Activated T-helper 1 cell treated with anti-CD3 and anti-CD28 coated beads, Interleukin-2, amount 50 U/mL, for 16 hours (primary cell): ENCODE data around the gene IGF1.

Experiments
- DNase-seq, 2 donors: peaks; one replicate each; pipeline ENCODE4 v3.0.0-alpha.2; 2020; ENCODE audit warnings: low read depth in 1 of 2, low spot score in 1 of 2

IGF1 gene

DNA sequence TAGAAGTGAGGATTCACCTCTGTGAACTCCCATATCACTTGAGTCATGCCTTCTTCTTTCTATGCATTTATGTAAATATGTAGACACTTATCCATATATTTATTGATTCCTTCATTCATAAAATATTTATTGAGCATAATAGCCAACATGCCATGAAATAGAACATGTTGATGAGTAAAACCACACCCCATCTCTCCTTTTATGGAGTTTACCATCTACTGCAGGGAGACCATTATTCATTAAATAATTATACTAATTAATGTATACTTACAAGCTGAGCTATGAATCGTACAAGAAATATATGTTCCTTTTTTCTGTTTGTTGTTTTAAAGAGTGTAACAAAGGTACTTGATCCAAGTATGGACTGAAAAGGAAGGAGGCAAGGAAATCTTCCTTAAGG is 17.4 kb upstream of the IGF1 start:
- DNase-seq = no peak

DNA sequence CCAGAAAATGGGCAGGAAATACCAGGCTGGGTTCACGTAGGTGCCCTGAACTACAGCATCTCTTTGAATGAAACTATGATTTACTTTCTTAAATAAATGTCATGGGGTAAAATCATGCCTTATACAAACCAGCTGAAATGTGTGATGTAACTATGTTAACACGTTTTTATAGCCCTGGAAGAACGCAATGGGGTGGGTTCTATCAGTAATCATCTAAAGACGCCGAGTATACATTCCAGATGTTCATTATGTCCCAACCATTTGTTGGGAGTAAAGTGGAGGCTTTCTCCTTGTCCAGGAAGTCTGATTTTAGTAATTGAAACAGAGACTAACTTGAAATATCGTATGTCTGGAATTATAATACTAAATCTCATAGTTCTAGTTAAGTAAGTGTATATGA is 16.2 kb upstream of the IGF1 start:
- no peak for DNase-seq

DNA sequence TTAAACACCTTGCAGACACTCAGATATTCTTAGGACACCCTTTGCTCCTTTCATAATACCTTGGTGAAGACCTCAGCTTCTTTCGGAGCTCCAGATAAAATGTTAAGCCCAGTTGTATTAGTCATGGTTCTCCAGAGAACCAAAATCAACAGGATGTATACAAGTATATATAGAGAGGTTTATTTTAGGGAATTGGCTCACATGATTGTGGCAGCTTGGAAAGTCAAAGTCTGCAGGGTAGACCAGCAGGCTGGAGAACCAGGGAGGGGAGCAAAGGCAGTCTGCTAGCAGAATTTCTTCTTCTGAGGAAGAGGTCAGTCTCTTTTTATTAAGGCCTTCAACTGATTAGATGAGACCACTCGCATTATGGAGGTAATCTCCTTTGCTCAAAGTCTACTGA is 6.9 kb upstream of the IGF1 start:
- no peak for DNase-seq

DNA sequence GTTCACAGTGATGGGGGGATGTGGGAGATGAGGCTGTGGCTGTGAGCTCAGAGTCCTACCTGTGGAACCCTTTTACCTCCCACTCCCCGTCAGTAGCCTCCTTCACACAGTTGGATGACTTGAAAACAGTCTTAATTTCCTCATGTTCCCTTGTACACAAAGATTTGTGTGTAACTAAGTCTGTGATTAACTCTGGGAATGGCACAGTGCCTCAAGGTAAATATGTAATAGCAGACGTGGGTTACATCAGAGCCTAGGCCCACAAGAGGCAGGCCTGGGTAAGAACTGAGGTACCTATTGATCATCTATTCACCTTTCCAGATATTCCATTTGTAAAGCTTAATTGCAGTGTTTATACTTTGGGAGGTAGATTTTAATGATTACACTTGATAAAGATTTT is 5.8 kb upstream of the IGF1 start:
- DNase-seq = no peak

DNA sequence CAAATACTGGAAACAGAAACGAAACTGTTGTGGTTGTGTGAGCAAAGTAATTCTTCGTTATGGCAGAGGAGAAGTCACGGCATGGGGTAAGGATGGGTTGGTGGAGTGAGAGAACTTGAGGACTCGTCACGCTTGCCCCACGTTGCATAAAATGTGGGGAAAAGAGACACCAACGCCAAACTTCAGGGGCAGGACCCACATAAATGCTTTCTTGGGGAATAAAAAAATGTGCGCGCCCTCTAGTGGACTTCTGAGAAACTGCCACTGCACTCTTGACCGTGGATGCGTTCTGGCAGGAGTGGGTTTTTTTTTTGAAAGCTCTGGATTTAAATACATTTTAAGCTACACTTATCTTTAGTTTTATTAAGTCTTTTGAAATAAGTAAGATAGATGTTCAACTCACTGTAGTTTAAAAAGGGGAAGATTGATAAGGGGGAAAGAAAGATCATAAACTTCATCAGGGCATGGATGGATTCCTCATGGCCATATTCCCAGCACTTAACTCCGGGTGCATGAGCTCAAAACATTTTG is 4.1 kb upstream of the IGF1 start:
- DNase-seq = peak in 1 of 2 donors; percentile 17

DNA sequence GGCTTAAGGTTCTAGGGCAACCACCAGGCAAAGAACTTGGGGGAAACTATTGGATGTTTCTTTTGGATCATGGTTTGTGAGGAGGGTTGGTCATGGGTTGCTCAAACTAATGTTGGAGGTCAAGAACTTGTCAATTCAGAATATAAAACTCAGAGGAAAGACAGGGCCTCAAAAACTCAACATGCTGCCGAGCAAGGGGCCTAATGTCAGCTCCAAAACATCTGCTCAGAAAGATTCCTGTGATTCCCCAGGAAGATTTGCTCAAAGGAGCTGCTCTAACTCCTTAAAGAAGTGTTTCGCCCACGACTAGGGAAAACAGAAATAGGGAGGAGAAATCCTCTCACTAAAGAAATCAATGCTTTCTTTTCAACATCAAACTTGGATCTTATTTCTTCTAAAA is 3.7 kb upstream of the IGF1 start:
- no peak for DNase-seq

DNA sequence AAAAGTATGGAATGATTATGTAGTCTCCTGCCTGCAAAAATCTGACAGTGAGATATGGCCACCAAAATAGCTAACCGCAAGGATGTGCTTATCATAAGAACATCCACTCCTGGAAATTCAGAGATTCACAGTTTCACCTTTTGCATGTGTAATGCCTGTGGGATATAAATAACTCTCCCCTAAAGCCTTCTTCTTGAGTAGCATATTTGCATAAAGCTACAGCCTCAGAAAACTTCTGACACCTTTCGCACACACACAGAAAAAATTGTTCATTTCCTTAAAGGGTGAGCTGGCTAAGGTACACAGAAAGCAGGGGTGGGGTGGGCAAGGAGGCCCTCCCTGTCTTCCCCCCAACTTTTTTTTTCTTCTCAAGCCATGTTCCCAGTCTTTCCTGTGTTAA is 3.1 kb upstream of the IGF1 start:
- DNase-seq = no peak

DNA sequence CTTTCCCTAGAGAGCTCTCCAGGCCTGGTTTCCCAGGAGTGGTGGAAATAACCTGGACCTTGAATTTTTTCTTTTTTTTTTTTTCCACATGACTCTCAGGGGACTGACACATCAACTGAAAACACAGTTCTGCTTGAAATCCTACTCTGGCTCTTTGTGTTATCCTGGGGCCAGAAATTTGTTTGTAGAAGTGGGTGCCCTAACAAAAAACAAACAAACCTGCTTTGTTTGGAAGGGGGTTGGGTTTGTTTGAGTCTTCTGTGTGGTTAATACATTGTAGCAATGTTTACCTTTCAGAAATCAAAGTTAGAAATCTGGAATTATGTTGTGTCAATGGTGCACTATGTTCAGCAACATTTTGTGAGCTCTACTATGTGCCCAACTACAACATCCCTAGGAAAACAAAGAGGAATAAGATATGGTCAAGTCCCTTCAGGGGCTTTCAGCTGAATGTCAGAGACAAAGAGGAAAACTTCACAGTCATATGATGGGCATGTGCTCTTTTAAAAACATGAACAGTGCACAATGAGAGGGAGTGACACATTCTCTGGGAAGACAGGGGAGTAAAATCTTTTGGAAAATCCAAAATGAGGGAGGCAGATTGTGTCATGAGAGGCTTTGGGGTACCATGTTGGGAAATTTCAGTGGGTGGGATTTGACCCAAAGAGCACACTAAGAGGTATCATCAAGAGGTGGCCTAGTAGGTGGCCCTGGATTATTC is 1.5 kb upstream of the IGF1 start:
- no peak for DNase-seq

DNA sequence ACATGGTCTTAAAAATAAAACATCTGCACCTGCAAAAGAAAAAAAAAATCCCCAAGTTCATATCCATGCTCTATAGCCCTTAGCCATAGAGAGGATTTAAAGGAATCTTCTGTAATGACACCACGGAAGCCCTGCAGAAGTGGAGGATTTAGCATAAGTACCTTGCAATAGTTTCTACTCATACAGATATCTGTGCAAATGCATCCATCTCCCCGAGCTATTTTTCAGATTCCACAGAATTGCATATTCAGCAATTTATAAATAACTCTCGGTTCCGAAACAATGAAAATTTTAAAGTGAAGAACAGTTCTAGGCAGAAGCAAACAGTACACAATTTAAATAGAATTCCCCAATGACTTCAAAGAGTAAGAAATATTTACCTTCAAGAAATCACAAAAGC is 424 bp downstream of the IGF1 start:
- DNase-seq = no peak

DNA sequence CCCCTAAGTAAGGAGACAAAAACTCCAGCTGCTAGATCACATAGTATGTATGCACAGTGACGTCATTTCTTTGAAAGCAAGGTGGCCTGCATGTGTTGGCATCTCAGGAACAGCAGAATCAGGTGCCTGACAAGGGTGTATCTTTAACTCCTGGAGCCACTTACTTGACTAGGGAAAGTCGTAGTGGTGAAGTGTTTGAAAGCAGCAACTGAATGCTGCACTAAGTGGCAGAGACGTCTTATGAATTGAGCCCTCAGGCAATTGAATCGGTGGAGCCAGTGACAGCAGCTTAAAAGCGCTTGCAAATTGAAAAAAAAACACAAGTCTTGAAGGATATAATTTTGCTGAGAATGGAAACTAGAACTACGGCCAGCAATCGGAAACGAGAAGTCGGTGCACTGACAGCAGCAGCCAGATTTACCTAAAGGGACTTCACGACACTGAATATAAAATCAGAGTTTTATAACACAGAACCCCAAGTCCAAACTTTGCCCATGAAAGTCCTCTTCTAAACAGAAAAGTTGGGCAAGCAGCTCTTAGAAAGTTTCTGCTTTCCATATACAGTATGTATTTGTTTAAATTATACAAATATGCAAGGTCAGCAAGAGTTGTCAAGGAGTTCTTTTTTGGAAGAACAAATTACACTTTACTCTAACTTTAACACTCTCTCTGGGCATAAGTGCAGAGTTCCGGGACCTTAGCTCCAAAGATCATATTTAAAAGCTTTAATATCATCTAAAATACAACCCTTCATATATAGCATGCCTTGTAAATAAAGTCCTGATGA is 1.1 kb downstream of the IGF1 start:
- no peak for DNase-seq

DNA sequence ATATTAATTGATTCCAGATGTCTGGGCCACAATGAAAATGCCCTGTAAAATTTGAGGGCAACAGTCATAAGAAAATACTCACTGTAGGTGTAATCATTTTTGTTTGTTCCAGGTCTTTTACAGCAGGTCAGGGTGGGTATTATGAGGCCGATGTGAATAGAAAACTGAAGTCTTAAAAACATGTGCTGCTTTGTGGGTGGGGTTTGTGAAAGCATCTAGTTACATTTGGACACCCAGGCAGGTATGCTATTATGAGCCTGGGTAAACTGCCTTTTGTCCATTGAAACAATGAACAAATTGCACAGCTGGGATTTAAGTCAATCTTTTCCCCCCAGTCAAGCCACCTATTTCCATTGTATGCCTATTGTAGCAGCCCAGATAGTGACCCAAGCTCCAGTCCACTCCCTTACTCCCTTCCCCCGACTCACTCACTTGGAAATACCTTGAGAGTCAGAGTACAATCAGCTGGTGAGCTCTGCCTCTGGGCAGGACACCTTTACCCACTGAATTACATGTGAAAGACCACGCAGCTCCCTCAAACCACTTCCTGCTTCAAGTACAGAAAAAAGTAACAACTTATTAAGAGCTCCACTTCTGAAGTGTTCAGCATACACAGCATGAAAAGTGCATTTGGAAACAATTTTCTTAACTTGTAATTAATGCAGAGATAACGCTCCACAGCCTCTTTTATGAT is 1.8 kb downstream of the IGF1 start:
- DNase-seq = no peak

DNA sequence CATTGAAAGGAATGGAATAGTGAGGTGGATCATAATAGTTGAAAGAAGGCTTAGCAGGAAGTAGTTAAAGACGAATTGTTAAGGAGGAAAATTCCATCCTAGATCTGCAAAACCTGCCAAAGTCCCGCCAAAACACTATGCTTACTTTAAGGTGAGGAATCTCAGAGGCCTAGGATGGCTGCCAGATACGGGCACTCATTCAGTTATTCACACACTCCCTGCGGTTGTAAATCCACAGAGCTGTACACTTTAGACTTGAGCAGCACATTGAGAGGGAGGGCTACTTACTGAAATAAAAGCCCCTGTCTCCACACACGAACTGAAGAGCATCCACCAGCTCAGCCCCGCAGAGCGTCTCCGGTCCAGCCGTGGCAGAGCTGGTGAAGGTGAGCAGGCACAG is 5.0 kb downstream of the IGF1 start:
- DNase-seq = no peak

DNA sequence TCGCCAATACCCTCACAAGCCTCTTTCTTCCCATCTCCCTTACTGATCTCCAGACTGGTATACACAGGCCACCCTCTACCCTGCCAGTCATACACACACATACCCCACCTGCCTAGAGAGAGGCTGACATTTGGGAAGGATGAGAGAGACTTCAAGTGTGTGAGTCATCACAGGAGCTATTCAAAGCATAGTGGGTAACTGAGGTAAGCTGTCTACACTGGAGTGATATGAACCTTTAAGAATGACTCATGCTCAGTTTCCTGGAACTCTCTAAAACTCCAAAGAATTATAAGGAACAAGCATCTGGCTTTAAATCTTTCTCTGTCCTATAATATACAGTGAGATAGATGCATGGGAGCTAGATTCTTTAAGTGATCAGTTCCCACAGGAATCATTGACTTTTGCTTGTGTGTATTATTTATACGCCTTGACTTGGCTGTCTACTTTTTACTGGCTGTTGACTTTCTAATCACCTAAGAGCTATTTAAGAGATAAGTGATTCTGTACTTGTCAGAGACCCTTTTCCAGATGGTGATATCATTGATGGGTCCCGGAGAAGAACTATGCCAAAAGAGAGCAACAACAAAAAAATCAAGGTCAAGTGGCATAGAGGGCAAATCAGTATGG is 5.8 kb downstream of the IGF1 start:
- no peak for DNase-seq

DNA sequence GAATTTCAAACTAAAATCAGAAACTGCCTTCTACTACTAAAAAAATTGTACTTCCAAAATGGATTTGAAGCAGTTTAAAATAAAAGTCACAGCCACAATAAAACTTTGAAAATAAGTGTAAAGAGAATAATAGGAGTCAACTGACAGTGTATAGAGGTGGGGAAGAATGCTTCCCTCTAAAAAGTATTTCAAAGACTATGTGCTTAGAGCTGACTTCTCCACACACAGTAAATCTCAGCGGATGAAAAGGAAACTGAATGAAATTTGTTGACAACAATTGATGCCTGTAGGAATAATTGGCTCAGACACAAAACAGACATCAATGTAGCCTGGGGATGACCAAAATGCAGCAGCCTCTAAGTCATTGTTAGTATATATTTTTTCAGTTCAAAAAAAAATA is 7.9 kb downstream of the IGF1 start:
- no peak for DNase-seq

DNA sequence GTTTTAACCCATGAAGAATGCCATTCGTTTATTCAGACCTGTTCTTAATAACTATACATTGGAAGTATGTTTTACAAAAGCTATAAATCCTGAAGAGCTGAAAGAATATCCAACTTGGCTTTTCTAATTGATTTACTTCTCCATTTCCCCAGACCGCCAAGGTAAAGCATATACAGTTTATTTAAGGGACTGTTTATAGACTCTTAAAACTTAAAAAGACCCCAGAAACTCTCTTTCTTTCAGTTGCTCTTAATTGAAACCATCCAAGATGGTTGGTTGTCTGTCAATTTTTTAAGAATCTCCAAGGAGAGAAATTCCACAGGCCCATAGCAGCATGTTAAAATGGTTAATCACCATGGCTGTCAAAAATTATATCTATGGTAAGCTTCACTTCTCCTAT is 8.8 kb downstream of the IGF1 start:
- DNase-seq = no peak

DNA sequence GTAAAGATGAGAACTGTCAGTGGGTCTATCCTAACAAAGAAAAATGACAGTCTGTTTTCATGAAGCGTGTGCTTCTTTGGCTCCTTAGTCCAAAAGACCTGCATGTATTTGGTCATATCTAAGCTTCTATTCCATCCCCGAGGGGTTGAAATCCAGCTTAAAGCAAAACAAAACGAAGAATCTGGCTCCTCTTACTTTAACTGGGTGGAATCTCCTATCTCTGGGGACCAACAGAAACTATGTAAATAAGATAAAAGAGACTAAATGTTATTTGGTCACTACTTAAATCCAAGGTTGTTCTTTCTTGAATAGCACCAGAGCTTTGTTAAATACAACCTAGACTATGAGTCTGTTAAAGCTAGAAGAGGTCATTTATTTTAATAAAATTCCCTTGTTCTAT is 9.4 kb downstream of the IGF1 start:
- no peak for DNase-seq

DNA sequence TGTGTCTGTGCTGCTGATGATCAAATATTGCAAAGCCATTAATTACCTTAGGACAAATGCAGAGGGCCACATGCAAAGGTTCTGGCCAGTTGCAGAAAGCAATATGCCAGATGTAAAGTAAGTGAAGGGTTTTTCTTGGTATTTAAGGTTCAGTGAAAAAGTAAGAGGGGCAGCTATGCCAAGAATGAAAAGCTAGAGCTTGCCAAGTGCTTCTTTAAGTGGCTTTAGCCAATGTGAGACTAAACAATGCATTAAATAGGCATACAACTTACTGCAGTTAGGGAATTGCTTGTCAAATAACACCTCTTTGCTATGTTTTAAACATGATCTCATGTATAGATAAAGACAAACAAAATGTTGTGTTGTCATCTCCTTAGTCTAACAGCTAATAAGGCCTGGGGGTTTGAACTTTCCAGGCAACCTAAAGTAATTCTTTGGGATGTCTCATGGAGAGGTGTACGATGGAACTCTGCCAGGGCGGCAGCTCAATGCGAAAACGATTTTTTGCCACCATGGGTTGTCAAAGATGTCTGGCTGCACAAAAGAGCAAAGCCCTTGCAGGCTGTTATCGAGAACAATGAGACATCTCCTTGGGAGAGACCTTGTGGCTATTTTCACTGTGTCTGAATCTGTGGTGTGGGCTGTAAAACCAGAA is 12.0 kb downstream of the IGF1 start:
- DNase-seq = no peak

DNA sequence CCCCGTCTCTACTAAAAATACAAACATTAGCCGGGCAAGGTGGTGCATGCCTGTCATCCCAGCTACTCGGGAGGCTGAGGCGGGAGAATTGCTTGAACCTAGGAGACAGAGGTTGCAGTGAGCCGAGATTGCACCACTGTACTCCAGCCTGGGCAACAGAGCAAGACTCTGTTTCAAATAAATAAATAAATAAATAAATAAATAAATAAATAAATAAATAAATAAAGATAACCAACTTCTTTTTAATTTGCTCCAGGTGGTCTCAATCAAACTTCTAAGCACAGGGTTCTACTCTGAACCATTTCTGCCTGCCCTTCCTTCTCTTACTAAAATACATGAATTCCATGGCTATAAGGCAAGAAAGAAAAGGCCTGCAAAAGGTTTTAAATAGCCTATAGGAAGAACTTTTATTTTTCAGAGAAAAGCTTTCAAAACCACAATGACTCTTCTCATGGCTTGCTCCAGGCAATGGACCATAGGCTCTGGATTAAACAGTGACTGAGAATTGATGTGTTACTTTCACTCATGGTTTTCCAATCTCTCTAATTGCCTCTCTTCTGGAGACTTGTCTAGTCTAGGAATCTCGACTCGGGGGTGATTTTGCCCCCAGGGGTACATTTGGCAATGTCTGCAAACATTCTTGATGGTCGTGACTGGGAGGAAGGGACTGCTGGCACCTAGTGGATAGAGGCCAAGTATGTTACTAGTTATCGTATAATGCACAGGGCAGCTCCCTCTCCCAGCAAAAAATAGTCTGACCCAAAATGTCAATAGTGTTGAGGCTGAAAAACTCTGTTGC is 14.4 kb downstream of the IGF1 start:
- no peak for DNase-seq

DNA sequence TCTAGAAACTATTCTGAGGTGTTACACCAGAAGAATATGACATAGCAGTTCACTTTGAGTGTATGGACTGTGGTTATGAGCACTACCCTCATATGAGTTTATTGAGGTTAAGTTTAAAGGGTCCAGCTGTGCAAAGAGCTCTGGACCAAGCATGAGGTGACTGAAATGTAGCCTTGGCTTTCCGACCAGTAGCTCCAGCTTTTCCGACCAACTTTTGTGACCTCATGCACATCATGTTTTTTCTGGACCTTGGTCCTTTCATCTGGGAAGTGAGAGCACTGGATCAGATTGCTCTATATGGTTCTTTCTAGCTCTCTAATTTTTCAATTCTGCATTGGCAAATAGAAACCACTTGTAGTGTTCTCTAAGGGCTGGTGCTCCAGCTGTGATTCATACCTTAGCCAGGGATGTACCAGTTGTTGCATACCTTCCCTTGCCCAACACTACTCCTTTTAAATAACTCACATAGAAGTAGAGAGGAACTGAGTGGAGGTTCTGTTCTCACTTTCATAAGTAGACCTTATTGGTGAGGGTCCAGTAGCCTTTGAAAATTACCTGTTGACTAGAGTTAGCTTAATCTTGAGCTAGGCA is 16.6 kb downstream of the IGF1 start:
- DNase-seq = no peak
